ENCODE measurements around the gene MATN1. TPM values are rescaled to one million over a fixed set of nuclear protein-coding genes. Genes with fewer than 3 reads are reported as not detected.

The MATN1 gene
- total and polyA plus RNA-seq, 2 experiments from 2014 or later = 0.32 TPM; not detected in 1

- H3F3A ChIP-seq (ENCODE audit: insufficient read depth) = peaks cover 5% of the 10 kb centered on the region; the same call in 1 of the 2 replicates
- H3K9me3 ChIP-seq (ENCODE audit: low read depth) = no peaks in the 10 kb centered on the region
- no peak overlapping the region for H2AFZ ChIP-seq
- no peaks in the 10 kb centered on the region for H3K27me3 ChIP-seq (replicated peaks; ENCODE audit: insufficient read depth)
- TF ChIP-seq EZH2phosphoT487 (IDR thresholded peaks at IDR 0.05; ENCODE audit: insufficient read depth, low read depth) = no peak
- TF ChIP-seq EZH2 (IDR thresholded peaks at IDR 0.05; ENCODE audit: insufficient read depth, poor library complexity, severe bottlenecking) = no peak
- DNase-seq = no peak
- WGBS, 2 experiments (ENCODE audit: low coverage in 1 of 2, low lambda C conversion rate in 2 of 2, missing lambda C conversion rate in 2 of 2) = 47 to 48% methylated on average over 2 of the region's 2 CpGs
- in situ Hi-C loops (cut with MboI) = loop anchor here (25.0 kb wide), 1 partner anchor 1478 kb away; the partner anchor contains the start of genes MECR and PTPRU
- H3K9me2 ChIP-seq (ENCODE audit: insufficient read depth) = no peaks in the 10 kb centered on the region
- 0 out of 2 replicates have a peak, but pooled peaks cover 3% of the 10 kb centered on the region for H3K4me1 ChIP-seq (ENCODE audit: insufficient read depth)
- no peak overlapping the region for H3K4me3 ChIP-seq
- no peak overlapping the region for H3K9ac ChIP-seq
- no peaks in the 10 kb centered on the region for H3K36me3 ChIP-seq (ENCODE audit: low read depth)
- H3K79me2 ChIP-seq (ENCODE audit: insufficient read depth) = no peaks in the 10 kb centered on the region
- no peak overlapping the region for H3K4me2 ChIP-seq (ENCODE audit: unreplicated experiment)
- no peaks in the 10 kb centered on the region for H4K20me1 ChIP-seq (ENCODE audit: insufficient read depth)
- no peak overlapping the region for H3K27ac ChIP-seq
Observed at GRCh38 chr1:30715216-30715615, 8.2 kb downstream of the MATN1 start.

GRCh38 chr1:30714536-30715090, 8.8 kb downstream of the MATN1 start:
- Histone ChIP-seq H3K9me2 (ENCODE audit: insufficient read depth) (no peaks in the 10 kb centered on the region), H3K4me3 (no peak overlapping the region), H3K4me2 (ENCODE audit: unreplicated experiment) (no peak overlapping the region), H3K36me3 (ENCODE audit: low read depth) (no peaks in the 10 kb centered on the region), H3F3A (ENCODE audit: insufficient read depth) (peaks cover 5% of the 10 kb centered on the region; the same call in 1 of the 2 replicates), H3K9ac (no peak overlapping the region), H3K27me3 (replicated peaks; ENCODE audit: insufficient read depth) (no peaks in the 10 kb centered on the region), H3K9me3 (ENCODE audit: low read depth) (no peaks in the 10 kb centered on the region), H4K20me1 (ENCODE audit: insufficient read depth) (no peaks in the 10 kb centered on the region), H3K4me1 (ENCODE audit: insufficient read depth) (0 out of 2 replicates have a peak, but pooled peaks cover 3% of the 10 kb centered on the region), H2AFZ (no peak overlapping the region), H3K27ac (no peak overlapping the region), H3K79me2 (ENCODE audit: insufficient read depth) (no peaks in the 10 kb centered on the region)
- in situ Hi-C loops (cut with MboI) = loop anchor here (25.0 kb wide), 1 partner anchor 1477 kb away; the partner anchor contains the start of genes MECR and PTPRU
- DNase-seq = no peak
- WGBS, 2 experiments (ENCODE audit: low coverage in 1 of 2, low lambda C conversion rate in 2 of 2, missing lambda C conversion rate in 2 of 2) = 91% methylated on average over 8 of the region's 8 CpGs
- TF ChIP-seq EZH2phosphoT487 (IDR thresholded peaks at IDR 0.05; ENCODE audit: insufficient read depth, low read depth) = no peak
- TF ChIP-seq EZH2 (IDR thresholded peaks at IDR 0.05; ENCODE audit: insufficient read depth, poor library complexity, severe bottlenecking) = no peak

DNA sequence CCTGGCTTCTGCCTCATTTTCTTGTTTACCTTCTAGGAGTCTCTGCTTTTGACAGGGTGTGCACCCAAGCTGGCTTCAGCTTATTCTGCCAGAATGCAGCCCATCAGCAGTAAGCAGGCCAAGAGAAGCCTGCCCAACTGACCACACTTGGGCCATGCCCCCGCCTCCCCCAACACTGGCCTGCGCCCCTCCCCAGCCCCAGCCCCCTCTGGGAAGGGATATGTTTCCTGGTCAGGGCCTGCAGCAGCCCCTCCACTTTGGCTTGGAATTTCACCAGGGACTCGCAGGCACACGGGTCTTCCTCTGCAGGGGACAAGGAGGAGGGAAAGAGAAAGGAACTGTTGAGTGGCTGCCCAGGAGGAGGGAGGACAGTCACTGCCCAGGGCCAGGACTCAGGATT, 9.4 kb downstream of the MATN1 start:
- Histone ChIP-seq H3K36me3 (ENCODE audit: low read depth) (no peaks in the 10 kb centered on the region), H3K9ac (no peak overlapping the region), H3K9me2 (ENCODE audit: insufficient read depth) (no peaks in the 10 kb centered on the region), H3K4me2 (ENCODE audit: unreplicated experiment) (no peak overlapping the region), H2AFZ (no peak overlapping the region), H3K4me1 (ENCODE audit: insufficient read depth) (0 out of 2 replicates have a peak, but pooled peaks cover 3% of the 10 kb centered on the region), H3K27ac (no peak overlapping the region), H3F3A (ENCODE audit: insufficient read depth) (peaks cover 5% of the 10 kb centered on the region; the same call in 1 of the 2 replicates), H4K20me1 (ENCODE audit: insufficient read depth) (no peaks in the 10 kb centered on the region), H3K4me3 (no peak overlapping the region), H3K79me2 (ENCODE audit: insufficient read depth) (no peaks in the 10 kb centered on the region), H3K9me3 (ENCODE audit: low read depth) (no peaks in the 10 kb centered on the region), H3K27me3 (replicated peaks; ENCODE audit: insufficient read depth) (no peaks in the 10 kb centered on the region)
- in situ Hi-C loops (cut with MboI) = loop anchor here (25.0 kb wide), 1 partner anchor 1477 kb away; the partner anchor contains the start of genes MECR and PTPRU
- 59 to 67% methylated on average over 4 of the region's 4 CpGs for WGBS, 2 experiments (ENCODE audit: low coverage in 1 of 2, low lambda C conversion rate in 2 of 2, missing lambda C conversion rate in 2 of 2)
- no peak for DNase-seq
- TF ChIP-seq EZH2phosphoT487 (IDR thresholded peaks at IDR 0.05; ENCODE audit: insufficient read depth, low read depth) = no peak
- TF ChIP-seq EZH2 (IDR thresholded peaks at IDR 0.05; ENCODE audit: insufficient read depth, poor library complexity, severe bottlenecking) = no peak

GRCh38 chr1:30713311-30713710, 10.1 kb downstream of the MATN1 start:
- no peak overlapping the region for H3K9ac ChIP-seq
- H3K4me3 ChIP-seq = no peak overlapping the region
- no peaks in the 10 kb centered on the region for H3K27me3 ChIP-seq (replicated peaks; ENCODE audit: insufficient read depth)
- no peak for TF ChIP-seq EZH2 (IDR thresholded peaks at IDR 0.05; ENCODE audit: insufficient read depth, poor library complexity, severe bottlenecking)
- no peak for TF ChIP-seq EZH2phosphoT487 (IDR thresholded peaks at IDR 0.05; ENCODE audit: insufficient read depth, low read depth)
- H3K9me2 ChIP-seq (ENCODE audit: insufficient read depth) = no peaks in the 10 kb centered on the region
- in situ Hi-C loops (cut with MboI) = loop anchor here (25.0 kb wide), 1 partner anchor 1476 kb away; the partner anchor contains the start of genes MECR and PTPRU
- no peaks in the 10 kb centered on the region for H3K36me3 ChIP-seq (ENCODE audit: low read depth)
- H2AFZ ChIP-seq = no peak overlapping the region
- H3F3A ChIP-seq (ENCODE audit: insufficient read depth) = peaks cover 5% of the 10 kb centered on the region; the same call in 1 of the 2 replicates
- 10 to 13% methylated on average over 11 to 12 of the region's 12 CpGs for WGBS, 2 experiments (ENCODE audit: low coverage in 1 of 2, low lambda C conversion rate in 2 of 2, missing lambda C conversion rate in 2 of 2)
- H3K79me2 ChIP-seq (ENCODE audit: insufficient read depth) = no peaks in the 10 kb centered on the region
- DNase-seq = peak; percentile 73
- H4K20me1 ChIP-seq (ENCODE audit: insufficient read depth) = no peaks in the 10 kb centered on the region
- no peak overlapping the region for H3K4me2 ChIP-seq (ENCODE audit: unreplicated experiment)
- H3K27ac ChIP-seq = no peak overlapping the region
- H3K9me3 ChIP-seq (ENCODE audit: low read depth) = no peaks in the 10 kb centered on the region
- 0 out of 2 replicates have a peak, but pooled peaks cover 3% of the 10 kb centered on the region for H3K4me1 ChIP-seq (ENCODE audit: insufficient read depth)
